ENCODE results near the gene TTYH1. TPM values are rescaled to one million over a fixed set of nuclear protein-coding genes. Genes with fewer than 3 reads are reported as not detected.

The TTYH1 gene
- total and polyA plus RNA-seq, 2 donors (not counting 1 experiment from before 2014, with no cell fraction given): not detected

DNA sequence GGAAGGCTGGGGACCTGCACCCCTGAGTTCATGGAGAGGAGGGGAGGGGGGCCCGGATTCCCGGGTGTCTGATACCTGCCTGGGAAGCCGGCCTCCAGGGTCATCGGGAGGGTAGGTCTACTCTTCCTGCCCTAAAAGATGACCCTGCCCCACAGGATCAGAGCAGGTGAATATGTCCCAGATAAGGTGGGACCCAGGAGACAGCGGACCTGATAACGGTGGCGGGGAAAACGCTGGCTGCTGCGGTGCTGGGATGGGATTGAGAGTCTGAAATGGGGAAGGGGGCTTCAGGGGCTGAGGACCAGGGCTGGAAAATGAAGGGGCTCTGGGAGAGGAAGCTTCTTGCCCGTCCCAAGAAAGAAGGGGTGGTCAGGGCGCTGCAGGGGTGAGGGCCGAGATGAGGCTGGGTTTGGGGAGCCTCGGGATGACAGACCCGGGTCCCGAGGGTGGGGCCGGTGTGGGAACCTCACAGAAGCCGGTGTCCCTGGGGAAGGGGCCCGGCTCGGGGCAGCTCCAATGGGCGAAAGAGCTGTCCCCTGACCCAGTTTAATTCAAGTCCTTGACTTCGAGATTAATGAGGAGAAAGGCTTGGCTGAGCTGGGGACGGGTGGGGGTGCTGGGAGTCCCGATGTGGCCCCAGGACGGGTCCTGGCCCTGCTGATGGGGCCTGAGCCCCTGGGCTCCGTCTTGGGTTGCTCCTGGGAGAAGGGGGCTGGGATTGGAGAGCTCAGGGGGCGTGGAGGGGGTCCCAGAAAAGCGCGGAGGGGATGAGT lies 823 bp downstream of the TTYH1 start:
- Histone ChIP-seq H4K20me1 (ENCODE audit: control insufficient read depth, extremely low read depth, insufficient read depth, low read length) (no peaks in the 10 kb centered on the region), H3K27me3 (ENCODE audit: control insufficient read depth, insufficient read depth, low read length) (peaks cover 9% of the 10 kb centered on the region), H3K9ac (ENCODE audit: insufficient read depth, low read length) (no peak overlapping the region), H3K4me1 (ENCODE audit: control insufficient read depth, extremely low read depth, insufficient read depth, low read length) (no peaks in the 10 kb centered on the region), H3K4me2 (ENCODE audit: extremely low read depth, insufficient read depth, low read length) (no peak overlapping the region), H3K79me2 (ENCODE audit: control insufficient read depth, insufficient read depth, low read length) (no peaks in the 10 kb centered on the region), H2AFZ (ENCODE audit: low read length) (no peak overlapping the region), H3K9me3 (ENCODE audit: control insufficient read depth, insufficient read depth, low read depth, low read length) (no peaks in the 10 kb centered on the region), H3K4me3 (replicated peaks in 1 of 4; ENCODE audit: control extremely low read depth in 1 of 4, insufficient read depth in 1 of 4, low read depth in 3 of 4, low read length in 4 of 4) (no peak overlapping the region), H3K27ac (ENCODE audit: insufficient read depth, low read length) (no peak overlapping the region), H3K36me3 (ENCODE audit: control insufficient read depth, insufficient read depth, low read length) (no peaks in the 10 kb centered on the region)
- DNase-seq (ENCODE audit: low read depth in 2 of 2): no peak
- TF ChIP-seq EZH2 (IDR thresholded peaks at IDR 0.05; ENCODE audit: low read length, missing control alignments) (no peak), CTCF (conservative IDR thresholded peaks at IDR 0.05 in 1 of 2, IDR thresholded peaks at IDR 0.05 in 1 of 2; ENCODE audit: low read depth in 1 of 2, low read length in 2 of 2) (no peak)

DNA sequence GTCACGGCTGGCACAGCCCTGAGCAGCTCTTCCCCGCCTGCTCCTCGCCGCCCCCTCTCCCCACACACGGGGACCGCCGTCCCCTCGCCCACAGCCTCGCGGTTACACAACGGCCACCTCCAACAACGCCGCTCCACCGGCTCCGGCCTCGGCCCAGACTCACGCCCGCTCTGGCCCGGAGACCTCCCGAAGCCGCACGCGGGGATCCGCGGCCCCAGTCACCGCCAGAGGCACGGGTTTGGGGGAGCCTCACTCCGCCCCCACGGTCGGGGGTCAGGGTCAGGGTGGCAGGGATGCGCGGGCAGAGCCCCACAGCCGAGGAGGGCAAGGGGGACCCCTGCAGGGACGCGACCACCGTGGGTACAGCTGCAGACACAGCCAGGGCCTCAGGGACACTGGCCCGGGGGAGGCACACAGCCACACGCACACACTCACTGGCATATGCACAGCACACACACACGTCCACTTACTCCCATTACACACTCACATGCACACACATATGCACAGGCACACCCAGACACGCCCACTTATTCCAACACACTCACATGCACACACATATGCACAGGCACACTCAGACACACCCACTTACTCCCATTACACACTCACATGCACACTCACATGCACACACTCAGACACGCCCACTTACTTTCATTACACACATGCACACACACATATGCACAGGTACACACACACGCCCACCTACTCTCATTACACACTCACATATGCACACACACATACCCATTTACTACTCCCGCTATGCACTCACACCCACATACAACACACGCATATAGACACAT lies 1.6 kb downstream of the TTYH1 start:
- no peak for DNase-seq (ENCODE audit: low read depth in 2 of 2)
- Histone ChIP-seq H4K20me1 (ENCODE audit: control insufficient read depth, extremely low read depth, insufficient read depth, low read length) (no peaks in the 10 kb centered on the region), H3K27me3 (ENCODE audit: control insufficient read depth, insufficient read depth, low read length) (peaks cover 12% of the 10 kb centered on the region), H3K4me2 (ENCODE audit: extremely low read depth, insufficient read depth, low read length) (no peak overlapping the region), H3K4me1 (ENCODE audit: control insufficient read depth, extremely low read depth, insufficient read depth, low read length) (no peaks in the 10 kb centered on the region), H3K4me3 (replicated peaks in 1 of 4; ENCODE audit: control extremely low read depth in 1 of 4, insufficient read depth in 1 of 4, low read depth in 3 of 4, low read length in 4 of 4) (no peak overlapping the region), H3K9me3 (ENCODE audit: control insufficient read depth, insufficient read depth, low read depth, low read length) (no peaks in the 10 kb centered on the region), H3K36me3 (ENCODE audit: control insufficient read depth, insufficient read depth, low read length) (no peaks in the 10 kb centered on the region), H3K9ac (ENCODE audit: insufficient read depth, low read length) (no peak overlapping the region), H3K27ac (ENCODE audit: insufficient read depth, low read length) (no peak overlapping the region), H2AFZ (ENCODE audit: low read length) (no peak overlapping the region), H3K79me2 (ENCODE audit: control insufficient read depth, insufficient read depth, low read length) (no peaks in the 10 kb centered on the region)
- no peak for TF ChIP-seq CTCF (conservative IDR thresholded peaks at IDR 0.05 in 1 of 2, IDR thresholded peaks at IDR 0.05 in 1 of 2; ENCODE audit: low read depth in 1 of 2, low read length in 2 of 2)
- TF ChIP-seq EZH2 (IDR thresholded peaks at IDR 0.05; ENCODE audit: low read length, missing control alignments): no peak

Data from fibroblast of lung (primary cell).